ENCODE results near the gene LRPAP1.

The LRPAP1 gene

DNA sequence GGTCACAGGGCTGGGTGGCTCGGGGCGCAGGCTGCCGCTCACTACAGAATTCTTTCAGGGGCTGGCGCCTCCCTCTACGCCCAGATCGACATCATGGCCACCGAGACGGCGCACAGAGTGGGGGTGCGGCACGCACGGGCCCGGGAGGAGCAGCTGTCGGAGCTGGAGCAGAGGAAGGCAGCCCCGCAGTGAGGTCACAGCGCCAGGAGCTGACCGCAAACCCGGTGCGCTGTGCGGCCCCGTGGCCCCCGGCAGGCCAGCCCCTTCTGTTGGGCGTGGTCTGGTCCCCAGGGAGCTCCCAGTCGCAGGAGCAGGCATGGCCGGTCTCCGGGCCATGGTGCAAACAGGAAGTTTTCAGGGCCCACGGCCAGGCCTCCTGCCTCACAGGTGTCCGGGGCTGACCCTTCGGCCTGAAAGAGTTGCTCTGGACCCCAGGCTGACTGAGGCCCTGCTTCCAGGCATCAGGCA, 31.6 kb downstream of the LRPAP1 start:
- Histone ChIP-seq H3F3A (ENCODE audit: low read depth) (no peaks in the 10 kb centered on the region), H3K9me2 (replicated peaks; ENCODE audit: low read depth, low read length) (no peaks in the 10 kb centered on the region), H3K79me2 (ENCODE audit: insufficient read depth, low read length) (no peaks in the 10 kb centered on the region), H3K4me2 (ENCODE audit: low read depth, low read length, poor library complexity, severe bottlenecking) (no peak overlapping the region), H2AFZ (ENCODE audit: low read length) (no peak overlapping the region), H3K4me1 (ENCODE audit: insufficient read depth, low read length, poor library complexity, severe bottlenecking) (no peaks in the 10 kb centered on the region), H3K4me3 (ENCODE audit: low read length, poor library complexity, severe bottlenecking) (no peak overlapping the region), H4K20me1 (ENCODE audit: insufficient read depth, low read length, poor library complexity, severe bottlenecking) (no peaks in the 10 kb centered on the region), H3K9ac (ENCODE audit: low read depth, low read length, poor library complexity, severe bottlenecking) (no peak overlapping the region), H3K36me3 (ENCODE audit: insufficient read depth, low read length) (peaks cover 8% of the 10 kb centered on the region; the same call in 1 of the 2 replicates), H3K9me3 (ENCODE audit: insufficient read depth, low read depth, low read length) (no peaks in the 10 kb centered on the region), H3K27me3 (ENCODE audit: insufficient read depth, low read length, poor library complexity, severe bottlenecking) (no peaks in the 10 kb centered on the region)
- no peak for TF ChIP-seq EZH2phosphoT487 (IDR thresholded peaks at IDR 0.05; ENCODE audit: borderline replicate concordance)

DNA sequence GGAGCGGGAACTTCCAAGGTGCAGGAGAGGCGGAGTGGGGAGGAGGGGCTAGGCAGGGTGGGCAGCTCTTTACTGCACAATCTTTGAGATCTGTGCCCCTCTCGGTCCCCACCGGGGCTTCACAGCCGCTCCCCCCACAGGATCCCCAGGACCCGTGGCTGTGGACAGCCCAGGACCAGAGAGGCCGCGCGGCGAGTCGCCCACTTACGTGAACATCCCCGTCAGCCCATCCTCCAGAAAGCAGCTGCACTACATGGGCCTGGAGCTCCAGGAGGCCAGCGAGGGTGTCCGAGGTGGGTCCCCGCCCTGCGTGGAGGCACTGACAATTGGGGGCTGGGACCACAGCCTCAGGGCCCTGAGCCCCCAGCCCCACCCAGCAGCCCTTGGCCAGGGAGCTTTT, 32.1 kb downstream of the LRPAP1 start:
- no peaks in the 10 kb centered on the region for H4K20me1 ChIP-seq (ENCODE audit: insufficient read depth, low read length, poor library complexity, severe bottlenecking)

GRCh38 chr4:3499710-3500109, 32.5 kb downstream of the LRPAP1 start:
- Histone ChIP-seq H2AFZ (ENCODE audit: low read length) (no peak overlapping the region), H3K36me3 (ENCODE audit: insufficient read depth, low read length) (peaks cover 8% of the 10 kb centered on the region; the same call in 1 of the 2 replicates), H3K27me3 (ENCODE audit: insufficient read depth, low read length, poor library complexity, severe bottlenecking) (no peaks in the 10 kb centered on the region), H3K4me2 (ENCODE audit: low read depth, low read length, poor library complexity, severe bottlenecking) (no peak overlapping the region), H3F3A (ENCODE audit: low read depth) (no peaks in the 10 kb centered on the region), H3K9ac (ENCODE audit: low read depth, low read length, poor library complexity, severe bottlenecking) (no peak overlapping the region), H3K79me2 (ENCODE audit: insufficient read depth, low read length) (no peaks in the 10 kb centered on the region), H3K4me1 (ENCODE audit: insufficient read depth, low read length, poor library complexity, severe bottlenecking) (no peaks in the 10 kb centered on the region), H3K9me2 (replicated peaks; ENCODE audit: low read depth, low read length) (no peaks in the 10 kb centered on the region), H3K4me3 (ENCODE audit: low read length, poor library complexity, severe bottlenecking) (no peak overlapping the region), H4K20me1 (ENCODE audit: insufficient read depth, low read length, poor library complexity, severe bottlenecking) (no peaks in the 10 kb centered on the region), H3K9me3 (ENCODE audit: insufficient read depth, low read depth, low read length) (no peaks in the 10 kb centered on the region)
- no peak for TF ChIP-seq CTCF (conservative IDR thresholded peaks at IDR 0.05; ENCODE audit: low read length)
- no peak for TF ChIP-seq EZH2phosphoT487 (IDR thresholded peaks at IDR 0.05; ENCODE audit: borderline replicate concordance)

More for the DNA sequence above, 32.1 kb downstream of the LRPAP1 start:
- TF ChIP-seq EZH2phosphoT487 (IDR thresholded peaks at IDR 0.05; ENCODE audit: borderline replicate concordance) = no peak
- TF ChIP-seq CTCF (conservative IDR thresholded peaks at IDR 0.05; ENCODE audit: low read length) = no peak
- Histone ChIP-seq H3K4me2 (ENCODE audit: low read depth, low read length, poor library complexity, severe bottlenecking) (no peak overlapping the region), H3K4me3 (ENCODE audit: low read length, poor library complexity, severe bottlenecking) (no peak overlapping the region), H3K4me1 (ENCODE audit: insufficient read depth, low read length, poor library complexity, severe bottlenecking) (no peaks in the 10 kb centered on the region), H3K9ac (ENCODE audit: low read depth, low read length, poor library complexity, severe bottlenecking) (no peak overlapping the region), H3K9me2 (replicated peaks; ENCODE audit: low read depth, low read length) (no peaks in the 10 kb centered on the region), H3K9me3 (ENCODE audit: insufficient read depth, low read depth, low read length) (no peaks in the 10 kb centered on the region), H3K27me3 (ENCODE audit: insufficient read depth, low read length, poor library complexity, severe bottlenecking) (no peaks in the 10 kb centered on the region), H3F3A (ENCODE audit: low read depth) (no peaks in the 10 kb centered on the region), H3K36me3 (ENCODE audit: insufficient read depth, low read length) (peaks cover 8% of the 10 kb centered on the region; the same call in 1 of the 2 replicates), H2AFZ (ENCODE audit: low read length) (no peak overlapping the region), H3K79me2 (ENCODE audit: insufficient read depth, low read length) (no peaks in the 10 kb centered on the region)

DNA sequence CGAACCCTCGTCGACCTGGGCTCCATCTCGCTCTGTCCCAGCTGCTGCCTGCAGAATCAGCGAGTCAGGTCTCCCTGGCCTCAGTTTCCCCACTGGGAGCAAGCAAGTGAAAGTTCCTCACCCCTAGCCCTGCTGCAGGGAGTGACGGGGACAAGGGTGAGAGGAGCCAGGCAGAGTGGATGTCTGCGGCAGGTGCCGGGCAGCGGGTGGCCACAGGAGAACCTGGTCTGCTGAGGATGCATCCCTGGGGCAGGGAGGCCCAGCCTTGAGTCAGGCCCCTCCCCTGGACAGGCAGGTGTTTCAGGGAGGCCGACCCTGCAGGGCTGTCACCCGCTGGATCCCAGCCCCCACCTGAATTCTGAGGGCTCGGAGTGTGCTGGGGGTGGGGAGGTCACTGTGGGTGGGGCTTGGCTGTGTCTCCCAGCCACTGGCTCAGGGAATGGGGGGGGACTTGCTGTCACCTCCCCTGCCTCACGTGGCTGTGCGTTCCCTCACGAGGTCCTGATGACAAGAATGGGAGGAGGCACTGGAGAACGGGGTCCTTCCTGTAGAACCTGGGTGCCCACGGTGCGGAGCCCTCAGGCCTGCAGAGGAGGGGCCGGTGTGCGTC, 33.2 kb downstream of the LRPAP1 start:
- H3K36me3 ChIP-seq (ENCODE audit: insufficient read depth, low read length) = peaks cover 6% of the 10 kb centered on the region; the same call in 1 of the 2 replicates
- no peaks in the 10 kb centered on the region for H3K9me2 ChIP-seq (replicated peaks; ENCODE audit: low read depth, low read length)
- no peaks in the 10 kb centered on the region for H3K9me3 ChIP-seq (ENCODE audit: insufficient read depth, low read depth, low read length)
- H3K27me3 ChIP-seq (ENCODE audit: insufficient read depth, low read length, poor library complexity, severe bottlenecking) = no peaks in the 10 kb centered on the region
- H3K4me2 ChIP-seq (ENCODE audit: low read depth, low read length, poor library complexity, severe bottlenecking) = no peak overlapping the region
- H2AFZ ChIP-seq (ENCODE audit: low read length) = no peak overlapping the region
- H3K4me1 ChIP-seq (ENCODE audit: insufficient read depth, low read length, poor library complexity, severe bottlenecking) = no peaks in the 10 kb centered on the region
- no peaks in the 10 kb centered on the region for H3F3A ChIP-seq (ENCODE audit: low read depth)
- no peak overlapping the region for H3K9ac ChIP-seq (ENCODE audit: low read depth, low read length, poor library complexity, severe bottlenecking)
- H3K4me3 ChIP-seq (ENCODE audit: low read length, poor library complexity, severe bottlenecking) = no peak overlapping the region
- TF ChIP-seq EZH2phosphoT487 (IDR thresholded peaks at IDR 0.05; ENCODE audit: borderline replicate concordance) (no peak), CTCF (conservative IDR thresholded peaks at IDR 0.05; ENCODE audit: low read length) (no peak)
- no peaks in the 10 kb centered on the region for H3K79me2 ChIP-seq (ENCODE audit: insufficient read depth, low read length)
- no peaks in the 10 kb centered on the region for H4K20me1 ChIP-seq (ENCODE audit: insufficient read depth, low read length, poor library complexity, severe bottlenecking)
